IPS-18a (cell line): Measurements from ENCODE around the gene ARHGEF12.
A peak's percentile ranks its signal among the peaks of the same experiment; 100 is the strongest.

Experiments
- H3K27ac ChIP-seq: one replicate; pipeline ENCODE4 v1.5.1; 2013; ENCODE audit warnings: low read length
- H3K27me3 ChIP-seq: one replicate; pipeline ENCODE4 v1.6.1; 2013; ENCODE audit warnings: mild to moderate bottlenecking, low read length; ENCODE audit not compliant: control insufficient read depth, insufficient read depth
- H3K36me3 ChIP-seq: one replicate; pipeline ENCODE4 v1.6.1; 2013; ENCODE audit warnings: low read depth, low read length; ENCODE audit not compliant: control insufficient read depth
- H3K4me1 ChIP-seq: one replicate; pipeline ENCODE4 v1.6.1; 2013; ENCODE audit warnings: low read depth, low read length; ENCODE audit not compliant: control insufficient read depth
- H3K4me3 ChIP-seq: one replicate; pipeline ENCODE4 v1.5.1; 2013; ENCODE audit warnings: low read length
- H3K9ac ChIP-seq: one replicate; pipeline ENCODE4 v1.6.1; 2013; ENCODE audit warnings: mild to moderate bottlenecking, low read length, moderate library complexity
- H3K9me3 ChIP-seq: one replicate; pipeline ENCODE4 v1.6.1; 2013; ENCODE audit warnings: low read depth, low read length; ENCODE audit not compliant: control insufficient read depth

The ARHGEF12 gene

GRCh38 chr11:120510406-120511115, 174.3 kb downstream of the ARHGEF12 start:
- no peaks in the 10 kb centered on the region for H3K9me3 ChIP-seq
- H3K27ac ChIP-seq, result no peak overlapping the region
- no peak overlapping the region for H3K9ac ChIP-seq
- H3K36me3 ChIP-seq, result no peaks in the 10 kb centered on the region
- H3K27me3 ChIP-seq, result peaks cover 37% of the 10 kb centered on the region
- H3K4me3 ChIP-seq, result no peak overlapping the region
- H3K4me1 ChIP-seq, result no peaks in the 10 kb centered on the region

- H3K9me3 ChIP-seq, result no peaks in the 10 kb centered on the region
- H3K36me3 ChIP-seq, result no peaks in the 10 kb centered on the region
- peaks cover 44% of the 10 kb centered on the region for H3K27me3 ChIP-seq
- H3K4me3 ChIP-seq, result peak within 1 kb of the TSS; percentile 45
- no peak within 1 kb of the TSS for H3K27ac ChIP-seq
- no peak within 1 kb of the TSS for H3K9ac ChIP-seq
- H3K4me1 ChIP-seq, result no peaks in the 10 kb centered on the region
Observed at GRCh38 chr11:120511116-120511819, 175.1 kb downstream of the ARHGEF12 start, which contains the start of gene GRIK4. Gene GRIK4, plus strand, starts transcription at chr11:120511748. Its CDS starts 148,571 bp downstream, at chr11:120660319.

- no peak overlapping the region for H3K9ac ChIP-seq
- peaks cover 5% of the 10 kb centered on the region for H3K4me1 ChIP-seq
- peak overlapping the region; percentile 45 for H3K4me3 ChIP-seq
- H3K27me3 ChIP-seq, result peaks cover 49% of the 10 kb centered on the region
- H3K9me3 ChIP-seq, result no peaks in the 10 kb centered on the region
- H3K27ac ChIP-seq, result no peak overlapping the region
- H3K36me3 ChIP-seq, result no peaks in the 10 kb centered on the region
Observed at GRCh38 chr11:120511820-120512738, 175.9 kb downstream of the ARHGEF12 start.

- Histone ChIP-seq H3K27me3 (peaks cover 53% of the 10 kb centered on the region), H3K4me3 (no peak overlapping the region), H3K4me1 (peaks cover 10% of the 10 kb centered on the region), H3K36me3 (no peaks in the 10 kb centered on the region), H3K9me3 (no peaks in the 10 kb centered on the region), H3K9ac (no peak overlapping the region), H3K27ac (no peak overlapping the region)
Observed at GRCh38 chr11:120512739-120513435, 176.7 kb downstream of the ARHGEF12 start.

- no peak overlapping the region for H3K9ac ChIP-seq
- no peak overlapping the region for H3K4me3 ChIP-seq
- no peak overlapping the region for H3K27ac ChIP-seq
- peaks cover 58% of the 10 kb centered on the region for H3K27me3 ChIP-seq
- H3K9me3 ChIP-seq, result no peaks in the 10 kb centered on the region
- H3K36me3 ChIP-seq, result no peaks in the 10 kb centered on the region
- H3K4me1 ChIP-seq, result peaks cover 10% of the 10 kb centered on the region
Observed at GRCh38 chr11:120513436-120514315, 177.5 kb downstream of the ARHGEF12 start.

GRCh38 chr11:120514541-120515121, 178.4 kb downstream of the ARHGEF12 start:
- no peak overlapping the region for H3K27ac ChIP-seq
- peaks cover 54% of the 10 kb centered on the region for H3K27me3 ChIP-seq
- peaks cover 10% of the 10 kb centered on the region for H3K4me1 ChIP-seq
- no peak overlapping the region for H3K4me3 ChIP-seq
- H3K9ac ChIP-seq, result no peak overlapping the region
- no peaks in the 10 kb centered on the region for H3K9me3 ChIP-seq
- H3K36me3 ChIP-seq, result no peaks in the 10 kb centered on the region

- H3K4me1 ChIP-seq, result peaks cover 10% of the 10 kb centered on the region
- H3K4me3 ChIP-seq, result no peak overlapping the region
- H3K27ac ChIP-seq, result no peak overlapping the region
- no peak overlapping the region for H3K9ac ChIP-seq
- H3K9me3 ChIP-seq, result no peaks in the 10 kb centered on the region
- H3K36me3 ChIP-seq, result no peaks in the 10 kb centered on the region
- H3K27me3 ChIP-seq, result peaks cover 48% of the 10 kb centered on the region
Observed at GRCh38 chr11:120515186-120515723, 179.0 kb downstream of the ARHGEF12 start.

GRCh38 chr11:120516461-120517389, 180.5 kb downstream of the ARHGEF12 start:
- H3K27ac ChIP-seq, result no peak overlapping the region
- peaks cover 10% of the 10 kb centered on the region for H3K4me1 ChIP-seq
- H3K9ac ChIP-seq, result no peak overlapping the region
- H3K36me3 ChIP-seq, result no peaks in the 10 kb centered on the region
- no peaks in the 10 kb centered on the region for H3K9me3 ChIP-seq
- H3K4me3 ChIP-seq, result no peak overlapping the region
- H3K27me3 ChIP-seq, result peaks cover 47% of the 10 kb centered on the region

GRCh38 chr11:120517390-120517761, 181.2 kb downstream of the ARHGEF12 start:
- no peak overlapping the region for H3K27ac ChIP-seq
- H3K4me1 ChIP-seq, result peaks cover 10% of the 10 kb centered on the region
- H3K9ac ChIP-seq, result no peak overlapping the region
- no peaks in the 10 kb centered on the region for H3K36me3 ChIP-seq
- peaks cover 42% of the 10 kb centered on the region for H3K27me3 ChIP-seq
- H3K9me3 ChIP-seq, result no peaks in the 10 kb centered on the region
- H3K4me3 ChIP-seq, result no peak overlapping the region
